ENCODE data around the gene PGLYRP1. TPM values are rescaled to one million over a fixed set of nuclear protein-coding genes. Genes with fewer than 3 reads are reported as not detected.

The PGLYRP1 gene, protein sequence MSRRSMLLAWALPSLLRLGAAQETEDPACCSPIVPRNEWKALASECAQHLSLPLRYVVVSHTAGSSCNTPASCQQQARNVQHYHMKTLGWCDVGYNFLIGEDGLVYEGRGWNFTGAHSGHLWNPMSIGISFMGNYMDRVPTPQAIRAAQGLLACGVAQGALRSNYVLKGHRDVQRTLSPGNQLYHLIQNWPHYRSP
- not detected for total RNA-seq

DNA sequence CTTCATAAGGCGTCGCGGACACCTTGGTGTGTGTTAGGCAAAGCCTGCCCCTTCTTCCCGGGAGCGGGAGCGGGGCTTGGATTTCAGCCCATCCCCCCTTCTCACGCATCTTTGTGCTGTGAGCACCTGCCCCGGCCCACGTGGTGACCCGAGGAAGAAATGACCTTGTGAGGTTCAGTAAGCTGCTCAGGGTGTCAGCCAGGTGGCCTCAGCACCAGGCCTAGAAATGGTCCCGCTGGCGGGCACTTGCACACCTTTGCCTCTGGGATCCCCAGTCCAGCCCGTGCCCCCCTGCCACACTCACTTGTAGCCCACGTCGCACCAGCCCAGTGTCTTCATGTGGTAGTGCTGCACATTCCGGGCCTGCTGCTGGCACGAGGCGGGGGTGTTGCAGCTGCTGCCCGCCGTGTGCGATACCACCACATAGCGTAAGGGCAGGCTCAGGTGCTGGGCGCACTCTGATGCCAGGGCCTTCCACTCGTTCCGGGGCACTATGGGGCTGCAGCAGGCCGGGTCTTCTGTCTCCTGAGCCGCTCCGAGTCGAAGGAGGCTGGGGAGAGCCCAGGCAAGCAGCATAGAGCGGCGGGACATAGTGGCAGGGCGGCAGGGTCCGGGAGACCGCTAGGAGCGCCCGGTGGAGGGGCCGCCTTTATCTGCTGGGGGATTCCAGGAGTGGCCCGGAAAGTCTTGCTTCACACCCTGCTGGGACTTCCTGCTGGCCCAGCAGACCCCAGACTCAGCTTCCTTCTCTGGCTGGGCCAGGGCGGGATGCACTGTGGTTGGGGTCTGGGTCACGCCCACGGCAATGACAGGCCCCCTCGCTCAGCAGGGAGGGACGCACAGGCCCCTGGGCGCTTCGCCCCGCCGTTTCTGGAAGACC lies at the start of gene PGLYRP1:
Gene PGLYRP1 (minus strand): TSS at position 623 of the 880 bp plus-strand sequence. CDS start 32 bp downstream, at position 591.
- Mint-ChIP-seq H3K9me3 (no peaks in the 10 kb centered on the region), H3K27me3 (ENCODE audit: low read depth) (peaks cover 12% of the 10 kb centered on the region), H3K4me3 (no peak within 1 kb of the TSS), H3K4me1 (ENCODE audit: low read depth) (peaks cover 9% of the 10 kb centered on the region), H3K36me3 (ENCODE audit: low read depth) (no peaks in the 10 kb centered on the region), H3K27ac (no peak within 1 kb of the TSS)
- CTCF ChIA-PET = interaction anchor here (0.7 kb wide), 1 partner anchor 10 kb away, joined by 3 read pairs; no protein-coding TSS in a partner anchor
- DNase-seq = no peak
- intact Hi-C loops (cut with micrococcal nuclease) = no loop called here

DNA sequence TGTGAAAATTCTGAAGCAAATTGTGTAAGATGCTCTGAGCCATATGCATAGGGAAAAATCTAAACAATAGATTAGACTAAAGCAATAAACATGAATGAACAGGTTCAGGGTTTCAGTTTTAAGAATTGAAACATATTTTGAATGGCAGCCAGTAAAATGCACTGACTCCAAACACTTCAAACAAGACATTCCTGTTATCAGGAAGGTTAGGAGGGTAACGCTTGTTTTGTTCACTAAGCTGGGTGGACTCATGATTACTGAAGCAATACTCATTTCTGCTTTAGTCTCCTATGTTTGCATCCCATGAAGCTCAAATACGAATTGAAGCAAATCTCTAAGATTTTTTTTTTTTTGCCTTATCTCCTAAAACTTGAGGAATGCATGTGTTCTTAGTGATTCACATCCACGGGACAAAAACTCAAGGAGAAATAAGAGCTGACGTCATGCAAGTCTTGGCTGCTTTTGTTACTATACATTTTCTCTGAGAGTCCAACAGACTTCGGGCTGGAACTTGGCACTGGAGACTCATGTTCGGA lies 47.0 kb upstream of the PGLYRP1 start:
- no peak overlapping the region for H3K4me3 Mint-ChIP-seq
- peaks cover 40% of the 10 kb centered on the region for H3K27me3 Mint-ChIP-seq (ENCODE audit: low read depth)
- no peaks in the 10 kb centered on the region for H3K9me3 Mint-ChIP-seq
- no peak for DNase-seq
- CTCF ChIA-PET = no interaction called here
- no peak overlapping the region for H3K27ac Mint-ChIP-seq
- intact Hi-C loops (cut with micrococcal nuclease) = no loop called here
- H3K4me1 Mint-ChIP-seq (ENCODE audit: low read depth) = peaks cover 2% of the 10 kb centered on the region
- H3K36me3 Mint-ChIP-seq (ENCODE audit: low read depth) = no peaks in the 10 kb centered on the region

DNA sequence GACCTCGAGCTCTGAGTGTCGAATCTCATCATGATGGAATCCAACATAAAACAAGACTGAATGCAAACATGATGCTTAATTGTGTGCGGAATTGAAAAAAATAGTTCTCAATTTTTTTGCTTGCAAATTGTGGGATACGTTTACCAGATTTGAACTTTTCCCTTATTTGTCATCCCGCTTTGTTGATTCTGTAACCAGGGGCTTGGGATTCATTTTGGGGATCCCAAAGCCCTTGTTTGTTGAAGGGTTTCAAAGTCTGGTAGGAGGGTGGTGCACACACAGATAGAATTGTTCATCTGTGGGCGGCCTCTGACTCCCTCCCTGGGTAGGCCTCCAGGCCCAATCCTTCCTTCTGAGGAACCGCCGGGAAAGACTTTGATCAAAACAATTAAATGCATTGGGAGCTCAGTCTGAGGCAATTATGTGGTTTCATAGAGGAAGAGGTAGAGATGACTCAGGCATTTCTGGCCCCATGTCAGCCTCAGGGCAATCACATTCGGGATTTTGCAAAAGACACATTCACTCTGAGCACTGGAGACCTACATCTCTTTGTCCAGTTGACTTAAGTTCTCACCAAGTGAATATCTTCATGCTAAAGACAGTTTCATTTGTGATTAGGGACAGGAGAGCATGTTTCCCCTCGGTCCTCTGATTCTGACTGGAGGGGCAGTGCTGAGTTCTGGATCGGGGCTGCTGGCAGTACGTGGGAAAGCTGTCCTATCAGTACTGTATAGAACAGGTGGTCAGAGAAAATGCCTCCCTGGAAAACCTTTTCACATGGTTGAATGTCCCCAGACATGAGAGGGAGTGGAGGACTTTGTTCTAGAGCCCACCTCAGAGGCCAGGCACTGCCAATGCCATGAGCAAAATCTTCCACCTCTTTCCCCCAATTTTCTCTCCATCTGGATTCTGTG lies 45.7 kb upstream of the PGLYRP1 start:
- Mint-ChIP-seq H3K4me1 (ENCODE audit: low read depth) (peaks cover 2% of the 10 kb centered on the region), H3K9me3 (no peaks in the 10 kb centered on the region), H3K4me3 (no peak overlapping the region), H3K36me3 (ENCODE audit: low read depth) (no peaks in the 10 kb centered on the region), H3K27ac (no peak overlapping the region), H3K27me3 (ENCODE audit: low read depth) (peaks cover 41% of the 10 kb centered on the region)
- no peak for DNase-seq
- CTCF ChIA-PET = interaction anchor here (0.6 kb wide), 1 partner anchor 125 kb away, joined by 3 read pairs; no protein-coding TSS in a partner anchor
- intact Hi-C loops (cut with micrococcal nuclease) = no loop called here

DNA sequence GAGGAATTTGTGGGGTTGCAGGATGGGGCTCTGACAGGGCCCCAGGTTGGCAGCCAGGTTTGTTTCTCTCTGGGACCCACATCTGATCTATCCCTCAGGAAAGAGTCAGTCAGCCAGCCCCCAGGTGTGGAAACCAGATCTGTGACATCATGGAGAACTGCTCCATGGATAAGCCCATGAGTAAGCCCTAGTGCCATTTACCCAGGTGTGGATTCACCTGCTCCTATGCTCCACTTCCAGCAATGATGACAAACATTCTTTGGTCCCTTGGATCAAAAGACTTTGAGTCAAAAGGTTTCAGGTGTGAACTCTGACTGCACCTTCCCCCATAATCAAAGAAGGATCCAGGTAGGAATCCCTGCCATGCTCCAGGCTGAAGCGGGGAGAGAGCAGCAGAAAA lies 44.8 kb upstream of the PGLYRP1 start:
- Mint-ChIP-seq H3K4me3 (no peak overlapping the region), H3K36me3 (ENCODE audit: low read depth) (no peaks in the 10 kb centered on the region), H3K27ac (no peak overlapping the region), H3K27me3 (ENCODE audit: low read depth) (peaks cover 43% of the 10 kb centered on the region), H3K9me3 (no peaks in the 10 kb centered on the region), H3K4me1 (ENCODE audit: low read depth) (peaks cover 2% of the 10 kb centered on the region)
- DNase-seq = no peak
- intact Hi-C loops (cut with micrococcal nuclease) = no loop called here
- CTCF ChIA-PET = no interaction called here

DNA sequence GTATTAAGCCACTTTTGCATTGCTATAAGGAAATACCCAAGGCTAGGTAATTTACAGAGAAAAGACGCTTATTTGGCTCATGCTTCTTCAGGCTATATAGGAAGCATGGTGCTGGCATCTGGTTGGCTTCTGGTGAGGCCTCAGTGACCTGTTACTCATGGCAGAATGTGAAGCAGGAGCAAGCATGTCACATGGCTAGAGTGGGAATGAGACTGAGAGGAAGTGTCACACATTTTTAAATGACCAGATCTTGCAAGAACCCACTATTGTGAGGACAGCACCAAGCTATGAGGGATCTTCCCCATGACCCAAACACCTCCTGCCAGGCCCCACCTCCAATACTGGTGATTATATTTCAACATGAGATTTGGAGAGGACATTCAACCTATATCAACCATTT lies 43.6 kb upstream of the PGLYRP1 start:
- Mint-ChIP-seq H3K36me3 (ENCODE audit: low read depth) (no peaks in the 10 kb centered on the region), H3K27me3 (ENCODE audit: low read depth) (peaks cover 40% of the 10 kb centered on the region), H3K9me3 (peaks cover 2% of the 10 kb centered on the region), H3K27ac (no peak overlapping the region), H3K4me1 (ENCODE audit: low read depth) (peaks cover 2% of the 10 kb centered on the region), H3K4me3 (no peak overlapping the region)
- intact Hi-C loops (cut with micrococcal nuclease) = no loop called here
- no peak for DNase-seq
- CTCF ChIA-PET = interaction anchor here (1.0 kb wide), 1 partner anchor 11 kb away, joined by 3 read pairs; no protein-coding TSS in a partner anchor

DNA sequence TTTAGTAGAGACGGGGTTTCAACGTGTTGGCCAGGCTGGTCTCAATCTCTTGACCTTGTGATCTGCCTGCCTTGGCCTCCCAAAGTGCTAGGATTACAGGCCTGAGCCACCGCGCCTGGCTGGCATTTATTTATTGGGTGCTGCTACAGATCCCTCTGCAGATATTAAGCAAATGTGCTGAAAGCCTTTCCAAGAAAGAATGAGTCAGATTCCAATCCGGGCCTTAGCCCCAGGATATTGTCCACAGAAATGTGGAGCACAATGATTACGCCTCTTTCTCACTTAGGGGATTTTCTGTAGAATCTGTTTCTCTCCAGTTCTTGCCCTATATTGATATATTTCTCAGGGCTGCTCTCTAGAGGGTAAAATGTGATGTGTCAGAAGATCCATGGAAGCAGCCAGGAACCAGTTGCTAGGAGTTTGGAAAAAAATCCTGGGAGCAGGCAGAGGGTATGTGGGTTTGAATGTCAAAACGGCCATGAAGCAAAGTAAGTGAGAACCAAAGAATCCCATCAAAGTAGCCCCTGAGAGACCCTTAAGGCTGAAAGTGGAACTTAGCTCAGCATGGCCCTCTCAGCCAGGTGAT lies 42.7 kb upstream of the PGLYRP1 start:
- Mint-ChIP-seq H3K4me3 (no peak overlapping the region), H3K36me3 (ENCODE audit: low read depth) (no peaks in the 10 kb centered on the region), H3K27me3 (ENCODE audit: low read depth) (peaks cover 31% of the 10 kb centered on the region), H3K9me3 (peaks cover 4% of the 10 kb centered on the region), H3K4me1 (ENCODE audit: low read depth) (peaks cover 2% of the 10 kb centered on the region), H3K27ac (no peak overlapping the region)
- intact Hi-C loops (cut with micrococcal nuclease) = no loop called here
- CTCF ChIA-PET = interaction anchor here (1.0 kb wide), 1 partner anchor 12 kb away, joined by 3 read pairs; no protein-coding TSS in a partner anchor
- no peak for DNase-seq

DNA sequence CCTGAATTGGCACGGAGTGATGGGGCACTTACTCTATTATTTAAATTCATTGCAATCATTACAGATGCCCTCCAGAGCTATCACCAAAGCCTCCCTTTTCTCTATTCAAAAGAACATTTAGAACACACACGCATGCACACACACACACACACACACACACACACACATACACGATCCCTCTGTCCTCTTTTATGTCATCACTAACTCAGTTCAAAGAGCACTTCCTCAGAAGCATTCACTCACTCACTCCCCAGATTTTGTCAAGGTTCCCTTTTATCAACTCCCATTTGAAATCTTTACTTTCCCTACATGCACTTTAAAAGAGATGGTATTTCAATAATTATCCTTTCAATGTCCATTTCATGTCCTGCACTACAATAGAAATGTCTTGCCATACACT lies 40.3 kb upstream of the PGLYRP1 start:
- peaks cover 14% of the 10 kb centered on the region for H3K9me3 Mint-ChIP-seq
- CTCF ChIA-PET = no interaction called here
- peaks cover 2% of the 10 kb centered on the region for H3K36me3 Mint-ChIP-seq (ENCODE audit: low read depth)
- intact Hi-C loops (cut with micrococcal nuclease) = no loop called here
- peaks cover 33% of the 10 kb centered on the region for H3K27me3 Mint-ChIP-seq (ENCODE audit: low read depth)
- H3K4me1 Mint-ChIP-seq (ENCODE audit: low read depth) = no peaks in the 10 kb centered on the region
- DNase-seq = no peak
- no peak overlapping the region for H3K4me3 Mint-ChIP-seq
- H3K27ac Mint-ChIP-seq = no peak overlapping the region

DNA sequence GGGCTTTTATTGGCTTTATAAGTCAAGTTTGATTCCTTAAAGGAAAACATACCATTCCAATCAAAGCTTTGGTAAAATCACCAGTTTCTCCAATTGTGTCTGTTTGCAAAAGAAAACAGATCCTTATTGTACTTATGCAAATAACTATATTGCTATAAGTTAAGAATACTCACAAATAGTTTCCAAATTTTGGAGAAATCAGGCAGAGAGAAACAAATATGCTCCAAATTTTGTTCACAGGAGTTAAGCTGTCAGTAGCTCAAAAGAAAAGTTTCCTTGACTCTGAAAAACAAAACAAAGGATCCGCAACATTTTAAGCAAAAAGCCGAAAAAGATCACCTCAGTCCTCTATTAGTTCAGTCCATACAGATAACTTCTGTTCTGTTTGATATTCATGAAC lies 37.2 kb upstream of the PGLYRP1 start:
- CTCF ChIA-PET = no interaction called here
- Mint-ChIP-seq H3K27ac (no peak overlapping the region), H3K4me1 (ENCODE audit: low read depth) (no peaks in the 10 kb centered on the region)

DNA sequence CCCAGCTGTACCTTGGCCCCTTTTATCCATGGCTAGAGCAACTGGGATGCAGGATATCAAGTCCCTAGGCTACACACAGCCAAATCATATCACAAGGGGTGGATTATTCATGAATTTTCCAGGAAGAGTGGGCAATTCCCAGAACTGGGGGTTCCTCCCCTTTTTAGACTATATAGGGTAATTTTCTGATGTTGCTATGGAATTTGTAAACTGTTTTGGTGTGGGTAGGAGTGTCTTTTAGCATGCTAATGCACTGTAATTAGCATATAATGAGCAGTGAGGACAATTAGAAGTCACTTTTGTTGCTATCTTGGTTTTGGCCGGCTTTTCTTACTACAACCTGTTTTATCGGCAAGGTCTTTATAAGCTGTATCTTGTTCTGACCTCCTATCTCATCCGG lies 35.9 kb upstream of the PGLYRP1 start:
- no peak for DNase-seq
- Mint-ChIP-seq H3K27me3 (ENCODE audit: low read depth) (peaks cover 39% of the 10 kb centered on the region), H3K27ac (no peak overlapping the region), H3K36me3 (ENCODE audit: low read depth) (peaks cover 2% of the 10 kb centered on the region), H3K4me1 (ENCODE audit: low read depth) (no peaks in the 10 kb centered on the region), H3K4me3 (no peak overlapping the region), H3K9me3 (peaks cover 14% of the 10 kb centered on the region)
- intact Hi-C loops (cut with micrococcal nuclease) = no loop called here
- CTCF ChIA-PET = no interaction called here

More for the DNA sequence above, 37.2 kb upstream of the PGLYRP1 start:
- intact Hi-C loops (cut with micrococcal nuclease) = no loop called here
- no peak for DNase-seq
- Mint-ChIP-seq H3K9me3 (peaks cover 14% of the 10 kb centered on the region), H3K4me3 (no peak overlapping the region), H3K27me3 (ENCODE audit: low read depth) (peaks cover 39% of the 10 kb centered on the region), H3K36me3 (ENCODE audit: low read depth) (peaks cover 2% of the 10 kb centered on the region)

DNA sequence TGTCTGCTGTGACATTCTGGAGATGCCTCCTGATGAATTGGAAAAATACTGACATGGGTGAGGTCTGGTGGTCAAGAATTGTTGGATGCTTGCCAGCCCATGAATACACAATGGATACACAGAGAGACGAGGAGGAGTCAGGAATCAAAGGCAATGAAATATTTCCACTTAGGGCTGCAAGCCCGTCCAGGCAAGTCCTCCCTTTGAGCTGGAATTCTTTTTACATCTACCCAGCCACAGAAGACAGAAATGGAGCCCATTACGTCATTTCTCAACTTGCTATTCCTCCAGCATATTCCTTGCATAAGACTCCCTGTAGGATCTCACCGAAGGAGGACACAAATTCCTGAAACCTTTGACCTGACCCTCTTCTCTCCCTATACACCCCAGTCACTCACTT lies 33.7 kb upstream of the PGLYRP1 start:
- Mint-ChIP-seq H3K4me1 (ENCODE audit: low read depth) (no peaks in the 10 kb centered on the region), H3K4me3 (no peak overlapping the region), H3K9me3 (peaks cover 12% of the 10 kb centered on the region), H3K36me3 (ENCODE audit: low read depth) (peaks cover 2% of the 10 kb centered on the region), H3K27me3 (ENCODE audit: low read depth) (peaks cover 38% of the 10 kb centered on the region), H3K27ac (no peak overlapping the region)
- CTCF ChIA-PET = no interaction called here
- DNase-seq = no peak
- intact Hi-C loops (cut with micrococcal nuclease) = no loop called here

DNA sequence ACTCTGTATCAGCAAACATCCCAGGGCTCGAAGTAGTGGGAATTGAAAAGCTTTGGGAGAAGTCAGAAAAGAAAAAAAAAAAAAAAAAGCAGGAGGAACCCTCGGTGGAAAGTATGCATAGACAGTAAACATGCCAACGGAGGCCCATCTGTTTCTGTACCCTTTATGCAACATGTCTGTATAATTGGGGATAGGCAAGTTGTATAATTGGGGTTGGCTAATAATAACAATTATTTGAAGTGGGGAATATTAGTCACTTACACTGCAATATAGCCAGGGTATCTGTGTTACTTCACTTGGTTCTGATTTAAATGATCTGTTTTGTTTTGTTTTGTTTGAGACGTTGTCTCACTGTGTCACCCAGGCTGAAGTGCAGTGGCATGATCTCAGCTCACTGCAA lies 30.0 kb upstream of the PGLYRP1 start:
- H3K27me3 Mint-ChIP-seq (ENCODE audit: low read depth) = peaks cover 49% of the 10 kb centered on the region

More for the DNA sequence above, 30.0 kb upstream of the PGLYRP1 start:
- Mint-ChIP-seq H3K4me3 (no peak overlapping the region), H3K4me1 (ENCODE audit: low read depth) (no peaks in the 10 kb centered on the region), H3K27ac (no peak overlapping the region), H3K9me3 (no peaks in the 10 kb centered on the region), H3K36me3 (ENCODE audit: low read depth) (no peaks in the 10 kb centered on the region)
- DNase-seq = no peak
- CTCF ChIA-PET = interaction anchor here (0.6 kb wide), 1 partner anchor 30 kb away, joined by 4 read pairs; no protein-coding TSS in a partner anchor
- intact Hi-C loops (cut with micrococcal nuclease) = no loop called here
